Left ventricle myocardium superior (tissue), 1 donor: ENCODE data around the gene ABCB1. TPM values are rescaled to one million over a fixed set of nuclear protein-coding genes. Genes with fewer than 3 reads are reported as not detected.

Experiments used
- total RNA-seq: library from RNA; stranded (reverse); fragmentation: NEBNext Ultra II Directional; extraction: Animal tissue kit (Norgen Biotek cat#: 25700); gene quantifications from one replicate; pipeline ENCODE4 v1.2.1, GENCODE V29; 2021
- donor health status: DM: no; HTN: yes; CAD: no; lungs with severe emphysema.

Gene ABCB1
- total RNA-seq, 1 donor from 2014 or later, result 4.8 TPM

Other genes starting within 250 kb of the ABCB1 start
- 5.7 TPM for gene ABCB4, start 125.2 kb downstream of the ABCB1 start, total RNA-seq
- gene RUNDC3B, start 27.5 kb upstream of the ABCB1 start, total RNA-seq, result 2.1 TPM